ENCODE results near the gene MYOM3.
"Not testable (repeated sequence)": the region's sequence is repeated elsewhere in the genome, so short reads cannot be mapped to it uniquely, and the experiment has no call there.

MYOM3 gene

DNA sequence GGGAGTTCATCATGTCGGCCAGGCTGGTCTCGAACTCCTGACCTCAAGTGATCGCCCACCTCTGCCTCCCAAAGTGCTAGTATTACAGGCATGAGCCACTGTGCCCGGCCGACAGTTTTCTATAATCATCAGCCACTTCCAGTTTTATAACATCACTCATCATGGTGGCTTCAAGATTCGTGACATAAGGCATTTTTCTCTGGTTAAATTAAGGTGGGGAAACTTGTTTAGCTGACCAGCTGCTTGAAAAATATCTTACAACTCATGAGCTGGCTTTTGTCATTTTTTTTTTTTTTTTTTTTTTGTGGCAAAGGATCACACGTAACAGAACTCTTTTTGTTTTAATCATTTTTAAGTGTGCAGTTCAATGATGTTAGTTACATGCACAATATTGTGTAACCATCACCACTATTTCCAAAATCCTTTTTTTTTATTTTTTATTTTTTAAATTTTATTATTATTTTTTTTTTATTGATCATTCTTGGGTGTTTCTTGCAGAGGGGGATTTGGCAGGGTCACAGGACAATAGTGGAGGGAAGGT, 80.9 kb downstream of the MYOM3 start:
- not testable (repeated sequence) for H3K36me3 ChIP-seq (ENCODE audit: control insufficient read depth, insufficient read depth, low read length); H3K9ac ChIP-seq (ENCODE audit: low read depth, low read length); H3K9me3 ChIP-seq (ENCODE audit: control insufficient read depth, insufficient read depth, low read length); H3K4me1 ChIP-seq (ENCODE audit: control insufficient read depth, insufficient read depth, low read length); H3K27me3 ChIP-seq (ENCODE audit: control insufficient read depth, insufficient read depth, low read length); H3K4me3 ChIP-seq (ENCODE audit: low read depth, low read length)

DNA sequence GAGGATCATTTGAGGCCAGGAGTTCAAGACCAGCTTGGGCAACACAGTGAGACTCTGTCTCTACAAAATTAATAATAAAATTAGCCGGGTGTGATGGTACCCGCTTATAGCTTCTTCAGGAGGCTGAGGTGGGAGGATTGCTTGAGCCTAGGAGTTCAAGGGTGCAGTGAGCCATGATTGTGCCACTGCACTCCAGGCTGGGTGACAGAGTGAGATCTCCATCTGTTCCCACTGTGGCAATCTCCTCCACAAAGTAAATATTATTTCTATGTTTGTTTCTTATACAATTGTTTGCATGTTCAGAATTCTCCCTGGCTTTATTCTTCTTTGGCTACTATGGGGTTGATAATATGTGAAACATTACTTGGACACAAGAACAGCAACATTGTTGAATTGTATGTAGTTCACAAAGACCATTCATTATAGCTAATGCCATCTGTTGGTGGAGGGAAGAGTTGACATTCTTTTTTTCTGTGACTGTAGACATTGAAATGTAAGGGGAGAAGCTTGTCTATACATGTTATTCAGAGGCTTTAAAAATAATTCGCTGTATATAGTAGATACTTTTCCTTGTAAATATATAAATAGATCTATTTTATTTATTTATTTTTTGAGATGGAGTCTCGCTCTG, 84.0 kb downstream of the MYOM3 start:
- Histone ChIP-seq H3K27me3 (ENCODE audit: control insufficient read depth, insufficient read depth, low read length) (no peaks in the 10 kb centered on the region), H3K4me1 (ENCODE audit: control insufficient read depth, insufficient read depth, low read length) (no peaks in the 10 kb centered on the region), H3K4me3 (ENCODE audit: low read depth, low read length) (no peak overlapping the region), H3K36me3 (ENCODE audit: control insufficient read depth, insufficient read depth, low read length) (no peaks in the 10 kb centered on the region), H3K9me3 (ENCODE audit: control insufficient read depth, insufficient read depth, low read length) (no peaks in the 10 kb centered on the region), H3K9ac (ENCODE audit: low read depth, low read length) (no peak overlapping the region)

DNA sequence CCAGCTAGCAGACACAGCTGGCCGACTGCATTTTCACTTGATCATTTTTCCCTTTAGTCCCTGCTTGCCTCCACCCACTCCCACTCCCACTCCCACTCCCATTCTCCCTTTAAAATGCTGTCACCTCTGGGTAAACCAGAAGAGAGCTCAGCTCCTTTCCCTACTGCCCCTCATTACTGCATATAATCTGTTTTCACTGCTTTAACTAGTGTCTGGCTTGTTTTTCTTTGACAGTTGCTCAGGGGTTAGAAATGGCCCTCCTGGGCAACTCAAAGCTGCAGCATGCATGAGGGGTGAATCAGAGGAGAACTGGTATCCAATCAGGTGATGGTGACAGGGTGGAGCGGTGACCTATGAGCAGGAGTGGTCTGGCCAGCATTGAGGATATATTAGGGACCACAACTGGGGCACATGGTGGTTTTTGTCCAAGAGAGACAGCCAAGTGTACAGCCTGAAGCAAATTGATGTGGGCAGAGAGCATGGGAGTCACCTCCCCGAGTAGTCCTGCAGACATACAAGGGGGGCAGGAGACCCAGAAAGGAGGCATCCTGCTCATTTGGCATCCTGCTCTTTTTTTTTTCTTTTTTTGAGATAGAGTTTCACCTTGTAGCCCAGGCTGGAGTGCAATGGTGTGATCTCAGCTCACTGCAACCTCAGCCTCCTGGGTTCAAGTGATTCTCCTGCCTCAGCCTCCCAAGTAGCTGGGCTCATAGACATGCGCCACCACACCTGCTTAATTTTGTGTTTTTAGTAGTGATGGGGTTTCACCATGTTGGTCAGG, 89.2 kb downstream of the MYOM3 start:
- Histone ChIP-seq H3K27me3 (ENCODE audit: control insufficient read depth, insufficient read depth, low read length) (no peaks in the 10 kb centered on the region), H3K36me3 (ENCODE audit: control insufficient read depth, insufficient read depth, low read length) (no peaks in the 10 kb centered on the region), H3K4me1 (ENCODE audit: control insufficient read depth, insufficient read depth, low read length) (peaks cover 5% of the 10 kb centered on the region), H3K9ac (ENCODE audit: low read depth, low read length) (no peak overlapping the region), H3K9me3 (ENCODE audit: control insufficient read depth, insufficient read depth, low read length) (no peaks in the 10 kb centered on the region), H3K4me3 (ENCODE audit: low read depth, low read length) (no peak overlapping the region)

DNA sequence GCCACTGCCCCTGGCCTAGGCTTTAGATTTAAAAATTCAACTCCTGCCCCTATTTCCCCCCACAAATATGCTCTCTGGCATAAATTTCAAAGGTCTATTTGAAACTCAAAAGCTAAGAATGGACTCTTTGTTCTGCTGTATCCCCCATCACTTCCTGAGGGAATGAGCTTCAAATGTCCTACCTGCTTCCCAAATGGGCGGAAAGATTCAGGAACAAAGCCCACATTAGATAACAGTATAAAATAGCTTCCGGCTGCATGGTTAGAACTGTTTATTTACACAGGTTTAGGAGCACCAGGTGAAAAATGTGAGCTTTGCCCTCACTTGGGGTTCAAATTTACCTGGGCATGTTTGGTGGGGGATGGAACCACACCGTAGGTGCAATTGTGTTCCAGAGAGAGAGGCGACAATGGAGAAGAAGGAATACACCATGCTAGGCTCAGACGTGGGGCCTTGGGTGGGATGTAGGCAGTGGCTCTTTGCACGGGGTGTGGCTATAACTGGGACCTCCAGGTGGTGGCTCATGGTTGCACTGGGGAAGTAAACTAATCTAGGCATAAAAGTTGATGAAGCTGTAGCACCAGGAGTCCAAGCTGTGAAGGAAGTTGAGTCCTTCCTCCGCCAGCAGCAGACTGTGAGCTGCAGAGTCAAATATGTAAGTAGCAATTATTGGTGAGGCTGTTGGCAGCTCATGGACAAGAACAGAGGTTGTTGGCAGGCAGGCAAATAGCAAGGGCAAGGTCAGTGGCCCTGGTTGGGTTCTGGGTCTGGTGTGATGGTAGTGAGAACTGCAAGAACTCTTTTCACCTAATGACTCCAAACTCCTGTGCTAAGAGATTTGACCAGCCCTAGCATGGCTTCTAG, 90.3 kb downstream of the MYOM3 start:
- no peaks in the 10 kb centered on the region for H3K9me3 ChIP-seq (ENCODE audit: control insufficient read depth, insufficient read depth, low read length)
- H3K36me3 ChIP-seq (ENCODE audit: control insufficient read depth, insufficient read depth, low read length), result no peaks in the 10 kb centered on the region
- H3K4me1 ChIP-seq (ENCODE audit: control insufficient read depth, insufficient read depth, low read length), result peaks cover 5% of the 10 kb centered on the region
- H3K27me3 ChIP-seq (ENCODE audit: control insufficient read depth, insufficient read depth, low read length), result no peaks in the 10 kb centered on the region
- no peak overlapping the region for H3K9ac ChIP-seq (ENCODE audit: low read depth, low read length)
- no peak overlapping the region for H3K4me3 ChIP-seq (ENCODE audit: low read depth, low read length)

DNA sequence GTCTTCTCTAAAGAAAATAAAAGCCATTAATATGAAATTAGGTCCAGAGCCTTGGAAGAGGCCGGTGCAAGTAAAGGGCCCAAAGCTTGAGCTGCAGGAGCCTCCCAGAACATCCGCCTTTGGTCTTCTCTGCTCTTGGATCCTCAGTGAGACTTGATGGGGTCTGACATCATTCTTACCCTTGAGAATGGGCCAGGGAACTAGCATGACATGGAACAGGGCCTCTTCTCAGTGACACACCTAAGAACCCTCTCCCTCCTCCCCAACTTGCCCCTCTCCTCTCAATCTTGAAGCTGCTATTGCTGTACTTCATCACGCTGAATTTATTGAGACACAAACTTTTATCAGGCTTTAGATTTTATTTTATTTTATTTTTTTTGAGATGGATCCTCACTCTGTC, 91.5 kb downstream of the MYOM3 start:
- H3K27me3 ChIP-seq (ENCODE audit: control insufficient read depth, insufficient read depth, low read length), result no peaks in the 10 kb centered on the region
- no peaks in the 10 kb centered on the region for H3K36me3 ChIP-seq (ENCODE audit: control insufficient read depth, insufficient read depth, low read length)
- no peak overlapping the region for H3K9ac ChIP-seq (ENCODE audit: low read depth, low read length)
- H3K4me3 ChIP-seq (ENCODE audit: low read depth, low read length), result no peak overlapping the region
- H3K4me1 ChIP-seq (ENCODE audit: control insufficient read depth, insufficient read depth, low read length), result peaks cover 5% of the 10 kb centered on the region
- H3K9me3 ChIP-seq (ENCODE audit: control insufficient read depth, insufficient read depth, low read length), result no peaks in the 10 kb centered on the region

DNA sequence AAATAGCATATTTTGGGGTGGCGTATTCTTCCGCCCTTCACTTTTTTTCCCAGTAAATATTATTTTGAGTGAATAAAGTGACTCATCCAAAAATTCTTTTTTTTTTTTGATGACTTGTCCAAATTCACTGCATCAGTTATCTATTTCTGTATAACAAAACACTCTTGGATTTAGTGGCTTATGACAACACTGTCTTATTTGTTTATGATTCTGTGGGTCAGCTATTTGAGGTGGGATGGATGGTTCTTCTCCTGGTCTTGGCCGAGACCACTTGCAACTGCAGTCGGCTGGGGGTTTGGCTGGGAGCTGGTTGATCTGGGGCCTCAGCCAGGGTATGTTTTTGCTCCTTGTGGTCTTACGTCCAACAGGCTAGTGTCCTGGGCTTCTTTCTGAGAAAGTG, 91.9 kb downstream of the MYOM3 start:
- Histone ChIP-seq H3K4me1 (ENCODE audit: control insufficient read depth, insufficient read depth, low read length) (peaks cover 5% of the 10 kb centered on the region), H3K9me3 (ENCODE audit: control insufficient read depth, insufficient read depth, low read length) (no peaks in the 10 kb centered on the region), H3K27me3 (ENCODE audit: control insufficient read depth, insufficient read depth, low read length) (no peaks in the 10 kb centered on the region), H3K36me3 (ENCODE audit: control insufficient read depth, insufficient read depth, low read length) (no peaks in the 10 kb centered on the region), H3K9ac (ENCODE audit: low read depth, low read length) (no peak overlapping the region), H3K4me3 (ENCODE audit: low read depth, low read length) (no peak overlapping the region)

DNA sequence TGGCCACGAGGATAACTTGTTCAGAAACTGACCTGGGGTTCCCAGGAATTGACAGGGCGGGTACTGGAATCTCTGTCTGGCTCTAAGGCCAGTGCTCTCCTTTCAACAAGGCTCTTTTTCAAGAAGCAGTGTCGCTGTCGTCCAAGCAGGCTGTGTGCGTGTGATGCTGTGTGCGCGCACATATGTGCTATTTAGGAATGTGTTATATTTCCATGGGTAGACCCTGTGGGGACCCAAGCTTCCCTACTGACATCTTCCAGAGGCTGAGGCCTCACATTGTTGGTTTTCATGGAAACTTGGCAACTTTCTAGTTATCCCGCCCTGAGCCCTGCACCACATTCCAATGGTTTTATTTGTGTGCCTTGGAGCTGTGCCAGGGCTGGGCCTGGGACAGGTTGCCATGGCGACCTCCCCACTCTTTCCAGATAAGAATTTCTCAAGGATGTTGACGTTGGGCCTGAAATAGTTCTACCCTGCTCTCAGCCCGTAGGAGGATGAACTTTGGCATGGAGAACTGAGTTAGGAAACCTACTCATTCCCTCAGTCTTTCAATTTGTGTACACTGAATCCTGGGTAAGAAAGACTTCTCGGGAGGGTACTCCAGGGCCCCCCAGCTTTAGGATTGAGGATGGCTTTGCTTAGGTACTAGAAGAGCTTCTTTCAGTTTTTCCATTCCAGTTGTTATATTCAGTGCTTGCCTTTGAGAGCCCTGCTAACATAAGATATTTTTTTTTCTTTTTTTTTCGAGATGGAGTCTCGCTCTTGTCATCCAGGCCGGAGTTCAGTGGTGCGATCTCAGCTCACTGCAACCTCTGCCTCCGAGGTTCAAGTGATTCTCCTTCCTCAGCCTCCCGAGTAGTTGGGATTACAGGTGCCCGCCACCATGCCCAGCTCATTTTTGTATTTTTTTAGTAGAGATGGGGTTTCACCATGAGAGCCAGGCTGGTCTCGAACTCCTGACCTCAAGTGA, 93.0 kb downstream of the MYOM3 start:
- no peaks in the 10 kb centered on the region for H3K9me3 ChIP-seq (ENCODE audit: control insufficient read depth, insufficient read depth, low read length)
- no peak overlapping the region for H3K9ac ChIP-seq (ENCODE audit: low read depth, low read length)
- H3K4me1 ChIP-seq (ENCODE audit: control insufficient read depth, insufficient read depth, low read length), result peaks cover 5% of the 10 kb centered on the region
- H3K27me3 ChIP-seq (ENCODE audit: control insufficient read depth, insufficient read depth, low read length), result no peaks in the 10 kb centered on the region
- no peaks in the 10 kb centered on the region for H3K36me3 ChIP-seq (ENCODE audit: control insufficient read depth, insufficient read depth, low read length)
- H3K4me3 ChIP-seq (ENCODE audit: low read depth, low read length), result no peak overlapping the region

DNA sequence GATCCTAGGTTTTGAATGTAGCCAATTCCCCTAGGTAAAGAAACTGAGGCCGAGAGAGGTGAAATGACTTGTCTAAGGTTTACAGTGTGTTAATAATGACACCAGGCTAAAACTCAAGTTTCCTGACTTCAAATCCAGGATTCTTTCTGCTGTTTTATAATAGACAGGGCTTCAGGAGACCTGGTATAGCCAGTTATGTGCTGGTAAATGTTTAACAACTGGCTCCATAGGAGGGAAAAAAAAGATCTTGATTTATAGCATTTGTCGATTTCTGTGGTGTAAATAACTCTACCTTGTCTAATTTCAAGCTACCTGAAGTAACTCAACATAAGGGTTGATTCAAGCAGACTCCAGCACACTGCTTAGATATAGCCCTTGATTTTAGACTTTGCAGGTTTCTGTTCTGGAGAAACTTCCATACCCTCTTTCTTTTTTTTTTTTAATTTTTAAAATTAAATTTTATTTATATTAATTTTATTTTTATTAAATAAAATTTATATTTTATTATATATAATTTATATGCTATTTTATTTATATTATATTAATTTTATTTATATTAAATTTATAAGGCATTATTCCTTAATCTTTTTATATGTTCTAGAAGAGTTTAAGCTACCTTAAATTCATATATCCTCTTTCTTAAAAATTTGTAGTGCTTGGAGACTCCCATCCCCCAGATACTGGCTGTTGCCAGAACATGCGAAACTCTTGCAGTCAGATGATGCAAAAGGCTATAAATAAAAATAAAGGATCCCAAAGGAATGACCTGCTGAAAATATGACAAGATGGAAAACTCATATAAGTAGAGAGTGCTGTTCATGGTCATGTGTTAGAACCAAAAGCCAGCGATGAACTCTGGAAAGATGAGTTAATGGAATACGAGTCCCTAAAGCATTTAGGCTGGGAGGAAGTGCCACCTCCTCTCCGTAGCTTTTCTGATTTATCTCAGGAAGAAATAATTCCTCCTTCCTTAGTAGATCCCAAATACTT, 96.4 kb downstream of the MYOM3 start:
- no peak overlapping the region for H3K4me3 ChIP-seq (ENCODE audit: low read depth, low read length)
- H3K4me1 ChIP-seq (ENCODE audit: control insufficient read depth, insufficient read depth, low read length), result peaks cover 2% of the 10 kb centered on the region
- no peaks in the 10 kb centered on the region for H3K27me3 ChIP-seq (ENCODE audit: control insufficient read depth, insufficient read depth, low read length)
- H3K9me3 ChIP-seq (ENCODE audit: control insufficient read depth, insufficient read depth, low read length), result no peaks in the 10 kb centered on the region
- H3K9ac ChIP-seq (ENCODE audit: low read depth, low read length), result no peak overlapping the region
- H3K36me3 ChIP-seq (ENCODE audit: control insufficient read depth, insufficient read depth, low read length), result no peaks in the 10 kb centered on the region

DNA sequence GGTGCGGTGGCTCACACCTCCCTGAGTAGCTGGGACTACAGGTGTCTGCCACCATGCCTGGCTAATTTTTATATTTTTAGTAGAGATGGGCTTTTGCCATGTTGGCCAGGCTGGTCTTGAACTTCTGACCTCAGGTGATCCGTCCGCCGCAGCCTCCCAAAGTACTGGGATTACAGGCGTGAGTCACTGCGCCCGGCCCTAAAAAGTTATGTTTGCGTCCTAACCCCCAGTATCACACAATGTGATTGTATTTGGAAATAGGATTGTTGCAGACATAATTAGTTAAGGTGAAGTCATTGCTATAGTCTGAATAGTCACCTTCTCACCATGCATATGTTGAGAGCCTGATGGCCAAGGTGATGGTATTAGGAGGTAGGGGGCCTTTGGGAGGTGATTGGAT, 99.1 kb downstream of the MYOM3 start:
- H3K4me1 ChIP-seq (ENCODE audit: control insufficient read depth, insufficient read depth, low read length); H3K9ac ChIP-seq (ENCODE audit: low read depth, low read length): not testable (repeated sequence)

DNA sequence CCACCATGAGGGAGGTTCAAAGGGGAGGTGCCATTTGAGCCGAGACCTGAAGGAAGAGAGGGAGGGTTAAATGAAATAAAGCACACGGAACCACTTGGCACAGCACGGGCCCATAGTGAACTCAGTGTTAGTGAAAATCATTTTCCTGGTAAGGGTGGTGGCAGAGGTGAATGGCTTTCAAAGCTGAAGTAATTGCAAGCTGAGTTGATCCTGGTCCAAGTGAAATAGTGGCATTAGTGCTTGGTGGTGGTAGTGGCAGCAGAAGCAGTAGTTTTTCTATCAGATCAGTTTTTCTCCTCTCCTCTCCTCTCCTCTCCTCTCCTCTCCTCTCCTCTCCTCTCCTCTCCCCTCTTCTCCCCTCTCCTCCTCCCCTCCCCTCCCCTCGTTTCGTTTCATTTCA, 101.3 kb downstream of the MYOM3 start:
- no peaks in the 10 kb centered on the region for H3K27me3 ChIP-seq (ENCODE audit: control insufficient read depth, insufficient read depth, low read length)

More for the DNA sequence above, 99.1 kb downstream of the MYOM3 start:
- not testable (repeated sequence) for H3K36me3 ChIP-seq (ENCODE audit: control insufficient read depth, insufficient read depth, low read length); H3K4me3 ChIP-seq (ENCODE audit: low read depth, low read length); H3K9me3 ChIP-seq (ENCODE audit: control insufficient read depth, insufficient read depth, low read length); H3K27me3 ChIP-seq (ENCODE audit: control insufficient read depth, insufficient read depth, low read length)

More for the DNA sequence above, 101.3 kb downstream of the MYOM3 start:
- no peak overlapping the region for H3K9ac ChIP-seq (ENCODE audit: low read depth, low read length)
- no peak overlapping the region for H3K4me3 ChIP-seq (ENCODE audit: low read depth, low read length)
- H3K9me3 ChIP-seq (ENCODE audit: control insufficient read depth, insufficient read depth, low read length), result no peaks in the 10 kb centered on the region
- H3K4me1 ChIP-seq (ENCODE audit: control insufficient read depth, insufficient read depth, low read length), result no peaks in the 10 kb centered on the region
- H3K36me3 ChIP-seq (ENCODE audit: control insufficient read depth, insufficient read depth, low read length), result no peaks in the 10 kb centered on the region

Data from iPS-15b (cell line).